Measurements from ENCODE around the gene ADCY7.
"Not testable (repeated sequence)": the region's sequence is repeated elsewhere in the genome, so short reads cannot be mapped to it uniquely, and the experiment has no call there.

Gene ADCY7

DNA sequence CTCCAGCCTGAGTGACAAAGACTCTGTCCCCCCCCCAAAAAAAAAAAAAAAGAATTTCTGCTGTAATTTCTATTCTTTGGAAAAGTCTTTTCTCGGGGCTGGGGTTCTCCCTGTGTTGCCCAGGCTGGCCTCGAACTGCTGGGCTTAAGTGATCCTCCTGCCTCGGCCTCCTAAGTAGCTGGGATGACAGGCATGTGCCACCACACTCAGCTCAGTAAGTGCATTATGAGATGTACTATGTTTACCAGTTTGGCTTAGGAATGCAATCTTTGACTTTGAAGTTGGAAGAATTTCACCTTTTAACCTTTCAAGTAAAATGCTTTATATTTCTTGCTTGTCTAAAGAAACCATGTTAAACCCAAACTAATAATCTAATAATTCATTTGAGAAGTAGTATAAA is 28.0 kb upstream of the ADCY7 start:
- Histone ChIP-seq H3K4me3 (replicated peaks; ENCODE audit: insufficient read depth, low read length) (no peak overlapping the region), H3K27me3 (ENCODE audit: insufficient read depth, poor library complexity, severe bottlenecking) (no peaks in the 10 kb centered on the region), H3K27ac (replicated peaks) (no peak overlapping the region)
- TF ChIP-seq, protein P1, sequence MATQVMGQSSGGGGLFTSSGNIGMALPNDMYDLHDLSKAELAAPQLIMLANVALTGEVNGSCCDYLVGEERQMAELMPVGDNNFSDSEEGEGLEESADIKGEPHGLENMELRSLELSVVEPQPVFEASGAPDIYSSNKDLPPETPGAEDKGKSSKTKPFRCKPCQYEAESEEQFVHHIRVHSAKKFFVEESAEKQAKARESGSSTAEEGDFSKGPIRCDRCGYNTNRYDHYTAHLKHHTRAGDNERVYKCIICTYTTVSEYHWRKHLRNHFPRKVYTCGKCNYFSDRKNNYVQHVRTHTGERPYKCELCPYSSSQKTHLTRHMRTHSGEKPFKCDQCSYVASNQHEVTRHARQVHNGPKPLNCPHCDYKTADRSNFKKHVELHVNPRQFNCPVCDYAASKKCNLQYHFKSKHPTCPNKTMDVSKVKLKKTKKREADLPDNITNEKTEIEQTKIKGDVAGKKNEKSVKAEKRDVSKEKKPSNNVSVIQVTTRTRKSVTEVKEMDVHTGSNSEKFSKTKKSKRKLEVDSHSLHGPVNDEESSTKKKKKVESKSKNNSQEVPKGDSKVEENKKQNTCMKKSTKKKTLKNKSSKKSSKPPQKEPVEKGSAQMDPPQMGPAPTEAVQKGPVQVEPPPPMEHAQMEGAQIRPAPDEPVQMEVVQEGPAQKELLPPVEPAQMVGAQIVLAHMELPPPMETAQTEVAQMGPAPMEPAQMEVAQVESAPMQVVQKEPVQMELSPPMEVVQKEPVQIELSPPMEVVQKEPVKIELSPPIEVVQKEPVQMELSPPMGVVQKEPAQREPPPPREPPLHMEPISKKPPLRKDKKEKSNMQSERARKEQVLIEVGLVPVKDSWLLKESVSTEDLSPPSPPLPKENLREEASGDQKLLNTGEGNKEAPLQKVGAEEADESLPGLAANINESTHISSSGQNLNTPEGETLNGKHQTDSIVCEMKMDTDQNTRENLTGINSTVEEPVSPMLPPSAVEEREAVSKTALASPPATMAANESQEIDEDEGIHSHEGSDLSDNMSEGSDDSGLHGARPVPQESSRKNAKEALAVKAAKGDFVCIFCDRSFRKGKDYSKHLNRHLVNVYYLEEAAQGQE (IDR thresholded peaks at IDR 0.05; ENCODE audit: insufficient replicate concordance, low read depth): no peak
- TF ChIP-seq, protein P2, sequence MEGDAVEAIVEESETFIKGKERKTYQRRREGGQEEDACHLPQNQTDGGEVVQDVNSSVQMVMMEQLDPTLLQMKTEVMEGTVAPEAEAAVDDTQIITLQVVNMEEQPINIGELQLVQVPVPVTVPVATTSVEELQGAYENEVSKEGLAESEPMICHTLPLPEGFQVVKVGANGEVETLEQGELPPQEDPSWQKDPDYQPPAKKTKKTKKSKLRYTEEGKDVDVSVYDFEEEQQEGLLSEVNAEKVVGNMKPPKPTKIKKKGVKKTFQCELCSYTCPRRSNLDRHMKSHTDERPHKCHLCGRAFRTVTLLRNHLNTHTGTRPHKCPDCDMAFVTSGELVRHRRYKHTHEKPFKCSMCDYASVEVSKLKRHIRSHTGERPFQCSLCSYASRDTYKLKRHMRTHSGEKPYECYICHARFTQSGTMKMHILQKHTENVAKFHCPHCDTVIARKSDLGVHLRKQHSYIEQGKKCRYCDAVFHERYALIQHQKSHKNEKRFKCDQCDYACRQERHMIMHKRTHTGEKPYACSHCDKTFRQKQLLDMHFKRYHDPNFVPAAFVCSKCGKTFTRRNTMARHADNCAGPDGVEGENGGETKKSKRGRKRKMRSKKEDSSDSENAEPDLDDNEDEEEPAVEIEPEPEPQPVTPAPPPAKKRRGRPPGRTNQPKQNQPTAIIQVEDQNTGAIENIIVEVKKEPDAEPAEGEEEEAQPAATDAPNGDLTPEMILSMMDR (IDR thresholded peaks at IDR 0.05; ENCODE audit: insufficient read depth, low read length): no peak
- TF ChIP-seq SPI1 (IDR thresholded peaks at IDR 0.05; ENCODE audit: borderline replicate concordance, low read depth) (no peak), GABPA (IDR thresholded peaks at IDR 0.05; ENCODE audit: low read depth) (no peak), POLR2AphosphoS5 (IDR thresholded peaks at IDR 0.05; ENCODE audit: low read depth) (no peak)
- no peak for DNase-seq (ENCODE audit: low read depth in 1 of 2, low spot score in 1 of 2)

DNA sequence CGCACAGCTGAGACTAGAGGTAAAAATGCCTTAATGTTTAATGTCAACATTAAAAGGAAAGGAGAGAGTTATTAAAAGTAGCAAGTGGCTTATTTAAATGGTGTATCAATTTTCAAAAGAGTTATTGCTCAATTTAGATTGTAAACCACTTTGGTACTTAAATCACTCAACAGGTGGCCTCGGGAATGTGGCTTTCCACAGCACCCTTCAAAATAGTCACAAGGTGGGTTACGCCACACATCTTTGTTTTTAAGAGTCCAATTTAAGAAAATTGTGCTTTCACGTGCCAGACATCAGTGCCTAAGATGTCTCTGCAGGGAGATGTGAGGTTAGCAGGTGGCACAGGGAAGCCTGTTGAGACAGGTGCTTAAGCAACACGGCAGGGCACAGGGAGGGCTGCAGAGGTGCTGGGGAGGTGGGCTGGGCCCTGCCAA is 27.5 kb upstream of the ADCY7 start:
- Histone ChIP-seq H3K27me3 (ENCODE audit: insufficient read depth, poor library complexity, severe bottlenecking) (no peaks in the 10 kb centered on the region), H3K27ac (replicated peaks) (no peak overlapping the region), H3K4me3 (replicated peaks; ENCODE audit: insufficient read depth, low read length) (no peak overlapping the region)
- DNase-seq (ENCODE audit: low read depth in 1 of 2, low spot score in 1 of 2): no peak
- TF ChIP-seq, protein P1 (IDR thresholded peaks at IDR 0.05; ENCODE audit: insufficient replicate concordance, low read depth): no peak
- TF ChIP-seq SPI1 (IDR thresholded peaks at IDR 0.05; ENCODE audit: borderline replicate concordance, low read depth) (no peak), GABPA (IDR thresholded peaks at IDR 0.05; ENCODE audit: low read depth) (no peak), POLR2AphosphoS5 (IDR thresholded peaks at IDR 0.05; ENCODE audit: low read depth) (no peak)
- TF ChIP-seq, protein P2 (IDR thresholded peaks at IDR 0.05; ENCODE audit: insufficient read depth, low read length): no peak

DNA sequence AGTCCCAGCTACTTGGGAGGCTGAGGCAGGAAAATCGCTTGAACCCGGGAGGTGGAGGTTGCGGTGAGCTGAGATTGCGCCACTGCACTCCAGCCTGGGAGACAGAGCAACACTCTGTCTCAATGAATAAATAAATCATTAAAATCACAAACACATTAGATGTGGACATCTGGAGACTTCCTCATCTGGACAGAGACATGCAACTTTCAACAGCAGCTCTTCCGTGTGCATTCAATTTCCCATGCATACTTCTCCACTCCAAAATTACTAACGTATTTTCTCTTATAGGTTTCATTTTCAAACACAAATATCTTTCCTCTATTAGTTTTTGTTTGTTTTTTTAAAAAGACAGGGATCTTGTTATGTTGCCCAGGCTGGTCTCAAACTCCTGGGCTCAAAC is 23.3 kb upstream of the ADCY7 start:
- H3K4me3 ChIP-seq (replicated peaks; ENCODE audit: insufficient read depth, low read length); H3K27ac ChIP-seq (replicated peaks); DNase-seq (ENCODE audit: low read depth in 1 of 2, low spot score in 1 of 2); H3K27me3 ChIP-seq (ENCODE audit: insufficient read depth, poor library complexity, severe bottlenecking): not testable (repeated sequence)
- TF ChIP-seq SPI1 (IDR thresholded peaks at IDR 0.05; ENCODE audit: borderline replicate concordance, low read depth): 0 out of 2 replicates have a peak, but pooled peaks have one; percentile 10

DNA sequence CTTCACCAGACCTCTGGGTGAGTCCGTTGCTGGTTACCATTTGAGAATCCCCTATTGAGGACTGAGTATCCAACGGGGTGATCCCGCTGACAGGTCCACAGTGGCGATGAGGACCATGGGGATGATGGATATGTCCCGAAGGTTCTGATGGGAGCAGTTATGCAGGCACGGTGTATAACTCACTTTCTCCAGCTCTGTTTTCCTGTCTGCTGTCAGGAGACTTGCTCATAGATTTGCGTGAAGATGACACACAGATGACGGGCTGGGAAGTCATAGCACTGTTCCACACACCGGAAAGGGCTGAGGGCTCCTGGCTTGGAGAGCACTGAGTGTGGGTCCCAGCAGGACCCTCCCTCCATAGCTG is 22.2 kb upstream of the ADCY7 start:
- TF ChIP-seq POLR2AphosphoS5 (IDR thresholded peaks at IDR 0.05; ENCODE audit: low read depth) (no peak), GABPA (IDR thresholded peaks at IDR 0.05; ENCODE audit: low read depth) (no peak), SPI1 (IDR thresholded peaks at IDR 0.05; ENCODE audit: borderline replicate concordance, low read depth) (no peak)
- TF ChIP-seq, protein P1 (IDR thresholded peaks at IDR 0.05; ENCODE audit: insufficient replicate concordance, low read depth): no peak
- TF ChIP-seq, protein P2 (IDR thresholded peaks at IDR 0.05; ENCODE audit: insufficient read depth, low read length): no peak
- Histone ChIP-seq H3K4me3 (replicated peaks; ENCODE audit: insufficient read depth, low read length) (no peak overlapping the region), H3K27ac (replicated peaks) (no peak overlapping the region), H3K27me3 (ENCODE audit: insufficient read depth, poor library complexity, severe bottlenecking) (no peaks in the 10 kb centered on the region)
- no peak for DNase-seq (ENCODE audit: low read depth in 1 of 2, low spot score in 1 of 2)
